Activated naive CD4-positive, alpha-beta T cell treated with anti-CD3 and anti-CD28 coated beads, Interleukin-2, amount 10 ng/mL, durations not matched to agents 7 days and 5 days (primary cell): ENCODE results near the gene ANHX.
"Not testable (repeated sequence)": the region's sequence is repeated elsewhere in the genome, so short reads cannot be mapped to it uniquely, and the experiment has no call there.

ENCODE experiments used
- CTCF ChIA-PET: fragments of 350-600 bp; sonication (Branson Sonifier 250); formaldehyde crosslinking; loops from one replicate; lab custom pipeline; 2021; ENCODE audit warnings: antibody characterized with exemption; lab: Charles Lee
- DNase-seq: peaks from one replicate; pipeline ENCODE4 v3.0.0-alpha.2; 2020
- H3K27ac Mint-ChIP-seq: one replicate; pipeline ENCODE4 v1.8.0; 2021; ENCODE audit warnings: mild to moderate bottlenecking, moderate library complexity, mixed read lengths
- H3K27me3 Mint-ChIP-seq: one replicate; pipeline ENCODE4 v1.8.0; 2021; ENCODE audit warnings: mild to moderate bottlenecking, mixed read lengths
- H3K36me3 Mint-ChIP-seq: one replicate; pipeline ENCODE4 v1.8.0; 2021; ENCODE audit warnings: mixed read lengths
- H3K4me1 Mint-ChIP-seq: one replicate; pipeline ENCODE4 v1.8.0; 2021; ENCODE audit warnings: mixed read lengths
- H3K4me3 Mint-ChIP-seq: one replicate; pipeline ENCODE4 v1.8.0; 2021; ENCODE audit warnings: mild to moderate bottlenecking, moderate library complexity, mixed read lengths
- H3K9me3 Mint-ChIP-seq: one replicate; pipeline ENCODE4 v1.8.0; 2021; ENCODE audit warnings: mixed read lengths

The ANHX gene

GRCh38 chr12:133235401-133236112 lies at the start of gene ANHX:
Gene ANHX, minus strand, starts transcription at chr12:133235877. Its CDS starts 1,521 bp downstream, at chr12:133234356.
- peaks cover 53% of the 10 kb centered on the region for H3K9me3 Mint-ChIP-seq
- H3K27me3 Mint-ChIP-seq = no peaks in the 10 kb centered on the region
- CTCF ChIA-PET = no interaction called here
- H3K36me3 Mint-ChIP-seq = no peaks in the 10 kb centered on the region
- no peak for DNase-seq
- no peak within 1 kb of the TSS for H3K4me3 Mint-ChIP-seq
- no peak within 1 kb of the TSS for H3K27ac Mint-ChIP-seq
- no peaks in the 10 kb centered on the region for H3K4me1 Mint-ChIP-seq

- H3K9me3 Mint-ChIP-seq, H3K4me3 Mint-ChIP-seq, H3K36me3 Mint-ChIP-seq, H3K27ac Mint-ChIP-seq, CTCF ChIA-PET, H3K4me1 Mint-ChIP-seq, DNase-seq, H3K27me3 Mint-ChIP-seq: not testable (repeated sequence)
These were observed 29.0 kb upstream of the ANHX start for GRCh38 chr12:133264668-133265067.

DNA sequence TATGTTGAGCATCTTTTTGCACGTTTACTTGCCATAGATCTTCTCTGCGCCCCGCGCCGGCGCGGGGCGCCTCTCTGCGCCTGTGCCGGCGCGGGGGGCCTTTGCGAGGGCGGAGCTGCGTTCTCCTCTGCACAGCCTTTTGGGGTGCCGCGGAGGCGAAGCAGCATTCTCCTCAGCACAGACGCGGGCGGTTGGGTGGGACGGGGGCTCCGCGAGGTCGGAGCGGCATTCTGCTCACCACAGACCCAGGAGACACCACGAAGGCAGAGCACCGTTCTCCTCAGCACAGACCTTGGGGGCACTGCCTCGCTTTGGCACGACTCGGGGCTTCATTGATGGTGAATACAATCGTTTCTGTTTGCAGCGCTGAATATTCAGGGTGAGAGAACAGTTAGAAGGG lies 28.5 kb upstream of the ANHX start:
- Mint-ChIP-seq H3K27me3 (no peaks in the 10 kb centered on the region), H3K27ac (no peak overlapping the region), H3K9me3 (peaks cover 2% of the 10 kb centered on the region), H3K4me3 (no peak overlapping the region), H3K36me3 (no peaks in the 10 kb centered on the region), H3K4me1 (no peaks in the 10 kb centered on the region)
- CTCF ChIA-PET = no interaction called here
- no peak for DNase-seq

- no peak for DNase-seq
- H3K4me3 Mint-ChIP-seq = no peak overlapping the region
- no peaks in the 10 kb centered on the region for H3K4me1 Mint-ChIP-seq
- H3K9me3 Mint-ChIP-seq = peaks cover 33% of the 10 kb centered on the region
- no peaks in the 10 kb centered on the region for H3K27me3 Mint-ChIP-seq
- H3K36me3 Mint-ChIP-seq = no peaks in the 10 kb centered on the region
- no peak overlapping the region for H3K27ac Mint-ChIP-seq
- CTCF ChIA-PET = no interaction called here
These were observed 20.6 kb upstream of the ANHX start for GRCh38 chr12:133256321-133256720.

GRCh38 chr12:133255833-133256232 lies 20.2 kb upstream of the ANHX start:
- H3K27me3 Mint-ChIP-seq, CTCF ChIA-PET, H3K27ac Mint-ChIP-seq: not testable (repeated sequence)

GRCh38 chr12:133251732-133252131 lies 16.1 kb upstream of the ANHX start:
- DNase-seq = no peak
- H3K27me3 Mint-ChIP-seq = no peaks in the 10 kb centered on the region

More at GRCh38 chr12:133255833-133256232, 20.2 kb upstream of the ANHX start:
- not testable (repeated sequence) for H3K4me3 Mint-ChIP-seq, H3K4me1 Mint-ChIP-seq, DNase-seq, H3K36me3 Mint-ChIP-seq
- H3K9me3 Mint-ChIP-seq = peaks cover 34% of the 10 kb centered on the region

DNA sequence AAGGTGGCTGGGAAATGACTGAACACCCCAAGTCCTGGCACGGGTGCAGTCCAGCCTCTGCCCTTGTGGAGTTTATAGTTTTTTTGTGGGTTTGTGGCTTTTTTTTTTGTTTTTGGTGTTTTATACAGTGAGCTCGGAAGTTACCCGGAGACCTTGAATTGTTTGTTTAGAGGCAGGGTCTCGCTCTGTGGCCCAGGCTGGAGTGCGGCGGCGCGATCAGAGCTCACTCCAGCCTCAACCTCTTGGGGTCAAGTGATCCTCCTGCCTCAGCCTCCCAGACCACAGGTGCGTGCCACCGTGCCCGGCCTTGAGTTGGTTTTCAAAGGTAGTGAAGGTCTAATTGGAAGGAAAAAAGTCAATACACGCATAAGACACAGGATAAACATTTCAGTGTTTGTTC lies 879 bp upstream of the ANHX start:
- Mint-ChIP-seq H3K27me3 (no peaks in the 10 kb centered on the region), H3K36me3 (no peaks in the 10 kb centered on the region), H3K4me1 (no peaks in the 10 kb centered on the region), H3K9me3 (peaks cover 51% of the 10 kb centered on the region), H3K4me3 (no peak overlapping the region), H3K27ac (no peak overlapping the region)
- no peak for DNase-seq
- CTCF ChIA-PET = no interaction called here

More at GRCh38 chr12:133251732-133252131, 16.1 kb upstream of the ANHX start:
- Mint-ChIP-seq H3K27ac (no peak overlapping the region), H3K9me3 (peaks cover 46% of the 10 kb centered on the region), H3K36me3 (no peaks in the 10 kb centered on the region), H3K4me1 (no peaks in the 10 kb centered on the region), H3K4me3 (no peak overlapping the region)
- CTCF ChIA-PET = no interaction called here

DNA sequence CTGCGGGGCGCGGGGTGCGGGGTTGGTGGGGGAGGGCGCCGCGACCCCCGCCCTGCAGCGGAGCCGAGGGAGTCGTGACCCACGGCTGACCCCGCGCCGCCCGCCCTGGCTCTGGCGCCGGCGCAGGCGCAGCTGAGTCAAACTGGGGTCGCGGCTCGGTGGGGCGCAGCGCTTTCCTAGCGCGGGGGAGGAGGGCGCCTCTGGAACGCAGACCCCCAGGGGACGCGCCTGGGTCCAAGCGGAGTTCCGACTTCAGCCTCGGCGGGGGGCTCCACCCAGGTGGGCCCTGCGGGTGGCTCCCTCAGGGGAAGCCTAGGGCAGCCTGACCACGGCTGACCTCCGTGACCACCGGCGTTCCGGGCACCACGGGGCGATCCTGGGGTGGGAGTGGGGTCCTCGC lies 467 bp upstream of the ANHX start:
- Mint-ChIP-seq H3K9me3 (peaks cover 51% of the 10 kb centered on the region), H3K27ac (no peak overlapping the region), H3K36me3 (no peaks in the 10 kb centered on the region), H3K4me3 (no peak overlapping the region), H3K27me3 (no peaks in the 10 kb centered on the region), H3K4me1 (no peaks in the 10 kb centered on the region)
- no peak for DNase-seq
- CTCF ChIA-PET = no interaction called here

GRCh38 chr12:133234971-133235370 lies 706 bp downstream of the ANHX start:
- CTCF ChIA-PET = no interaction called here
- Mint-ChIP-seq H3K4me1 (no peaks in the 10 kb centered on the region), H3K36me3 (no peaks in the 10 kb centered on the region), H3K4me3 (no peak overlapping the region), H3K27ac (no peak overlapping the region), H3K27me3 (no peaks in the 10 kb centered on the region), H3K9me3 (peaks cover 53% of the 10 kb centered on the region)
- DNase-seq = no peak

- Mint-ChIP-seq H3K9me3 (peaks cover 53% of the 10 kb centered on the region), H3K4me3 (no peak overlapping the region), H3K36me3 (no peaks in the 10 kb centered on the region), H3K27ac (no peak overlapping the region), H3K27me3 (no peaks in the 10 kb centered on the region), H3K4me1 (no peaks in the 10 kb centered on the region)
- CTCF ChIA-PET = no interaction called here
- no peak for DNase-seq
These were observed 1.6 kb downstream of the ANHX start for GRCh38 chr12:133233993-133234564.

DNA sequence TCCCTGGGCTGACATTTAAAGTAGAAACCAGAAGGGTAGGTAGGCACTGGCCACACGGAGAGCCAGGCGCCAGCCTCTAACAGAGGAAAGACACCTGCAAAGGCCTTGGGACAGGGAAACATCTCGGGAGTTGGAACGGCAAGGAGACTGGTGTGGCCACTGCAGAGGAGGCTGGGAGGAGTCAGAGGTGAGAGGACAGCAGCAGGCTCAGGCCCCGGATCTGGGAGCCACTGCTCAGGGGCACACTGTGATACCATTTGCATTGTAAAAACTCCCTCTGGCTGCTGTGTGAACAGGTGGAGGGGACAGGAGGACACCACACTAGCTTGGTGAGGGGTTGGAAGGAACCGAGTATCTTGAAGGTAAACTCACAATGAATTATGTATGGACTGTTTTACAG lies 2.7 kb downstream of the ANHX start:
- Mint-ChIP-seq H3K9me3 (peaks cover 63% of the 10 kb centered on the region), H3K27ac (no peak overlapping the region), H3K36me3 (no peaks in the 10 kb centered on the region), H3K4me1 (no peaks in the 10 kb centered on the region), H3K4me3 (no peak overlapping the region), H3K27me3 (no peaks in the 10 kb centered on the region)
- CTCF ChIA-PET = no interaction called here
- DNase-seq = no peak

DNA sequence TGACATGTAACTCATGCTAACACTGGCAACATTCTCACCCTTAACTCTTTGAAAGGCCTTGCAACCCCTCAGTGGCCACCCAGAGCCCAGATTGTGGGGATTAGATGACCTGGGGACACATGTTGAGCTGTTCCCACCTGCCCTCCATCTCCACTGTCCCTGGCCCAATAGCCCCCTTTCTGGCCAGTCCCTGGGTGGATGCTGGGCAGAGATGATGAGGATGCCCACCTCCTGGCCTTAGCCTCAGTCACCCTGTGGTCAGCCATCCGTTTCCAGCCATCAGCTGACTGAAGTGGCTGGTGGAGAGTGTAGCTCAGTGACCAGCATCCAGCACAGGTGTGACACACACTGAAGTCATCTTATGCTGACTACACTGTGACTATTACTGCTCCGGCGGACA lies 4.7 kb downstream of the ANHX start:
- no peak overlapping the region for H3K4me3 Mint-ChIP-seq
- DNase-seq = no peak
- H3K27ac Mint-ChIP-seq = no peak overlapping the region
- CTCF ChIA-PET = no interaction called here
- H3K27me3 Mint-ChIP-seq = no peaks in the 10 kb centered on the region
- peaks cover 67% of the 10 kb centered on the region for H3K9me3 Mint-ChIP-seq
- H3K36me3 Mint-ChIP-seq = no peaks in the 10 kb centered on the region
- no peaks in the 10 kb centered on the region for H3K4me1 Mint-ChIP-seq

DNA sequence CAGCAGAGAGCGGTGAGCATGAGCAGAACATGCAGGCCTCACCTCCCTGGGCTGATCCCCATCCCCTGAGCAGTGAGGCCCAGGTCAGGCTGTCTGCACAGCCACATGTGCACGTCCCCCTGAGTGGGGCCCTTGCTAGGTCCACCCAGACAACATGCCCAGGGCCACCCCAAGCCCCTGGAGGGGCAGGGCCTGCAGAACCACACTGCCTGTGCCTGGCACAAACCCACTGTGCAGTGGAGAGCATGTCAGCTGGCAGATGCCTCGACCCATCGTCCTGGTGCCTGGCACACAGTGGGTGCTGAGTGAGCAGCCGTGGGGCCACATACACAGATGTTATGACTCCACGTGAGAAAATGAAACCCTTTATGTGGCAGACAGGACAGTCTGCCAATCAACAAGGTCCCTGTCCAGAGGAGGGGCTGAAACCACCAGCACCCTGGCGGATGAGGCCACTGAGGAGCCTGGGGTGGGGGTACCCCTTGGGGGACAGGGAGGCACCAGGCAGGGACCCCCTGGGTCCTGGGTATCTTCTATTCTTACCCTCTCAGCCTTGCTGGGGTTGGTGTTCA lies 8.3 kb downstream of the ANHX start:
- Mint-ChIP-seq H3K4me3 (no peak overlapping the region), H3K4me1 (no peaks in the 10 kb centered on the region), H3K27me3 (no peaks in the 10 kb centered on the region), H3K27ac (no peak overlapping the region), H3K36me3 (no peaks in the 10 kb centered on the region), H3K9me3 (peaks cover 65% of the 10 kb centered on the region)
- no peak for DNase-seq
- CTCF ChIA-PET = no interaction called here

DNA sequence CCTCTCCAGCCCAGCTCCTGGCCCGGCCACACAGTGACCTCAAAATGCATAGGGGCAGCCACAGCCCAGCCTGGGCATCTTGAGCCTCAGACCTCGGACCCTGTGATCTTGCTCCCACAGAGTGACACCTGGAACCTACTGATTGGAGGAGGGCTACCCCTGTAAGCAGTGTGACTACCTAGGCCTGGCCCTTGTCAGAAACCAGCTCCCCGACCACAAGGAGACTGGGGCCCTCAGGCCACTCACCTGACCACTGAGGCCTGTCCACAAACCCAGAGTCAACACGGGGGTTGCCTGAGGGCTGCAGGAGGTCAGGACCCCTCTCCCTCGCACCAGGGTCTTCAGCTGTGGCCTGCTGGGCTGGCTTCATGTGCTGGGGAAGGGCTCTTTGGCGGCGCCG lies 9.0 kb downstream of the ANHX start:
- Mint-ChIP-seq H3K27ac (no peak overlapping the region), H3K36me3 (no peaks in the 10 kb centered on the region), H3K9me3 (peaks cover 66% of the 10 kb centered on the region), H3K4me1 (no peaks in the 10 kb centered on the region), H3K4me3 (no peak overlapping the region), H3K27me3 (no peaks in the 10 kb centered on the region)
- DNase-seq = no peak
- CTCF ChIA-PET = no interaction called here

DNA sequence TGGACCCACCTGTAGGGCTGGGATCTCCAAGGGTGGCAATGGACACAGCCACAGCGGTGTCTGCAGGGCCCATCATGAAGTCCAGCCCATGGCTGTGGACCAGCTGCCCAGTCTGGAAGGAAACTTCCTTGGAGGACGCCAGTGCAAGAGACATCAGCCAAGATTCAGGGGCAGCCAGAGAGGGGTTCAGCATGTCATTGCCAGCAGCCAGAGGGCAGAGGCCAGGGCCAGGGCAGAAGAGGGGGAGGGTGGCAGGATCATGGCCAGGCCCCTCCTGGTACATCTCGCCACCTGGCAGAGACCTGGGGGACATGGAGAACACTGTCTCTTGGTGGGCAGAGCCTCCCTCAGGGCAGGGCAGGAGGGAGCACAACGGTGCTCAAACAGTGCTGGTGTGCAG lies 10.2 kb downstream of the ANHX start:
- H3K27me3 Mint-ChIP-seq = no peaks in the 10 kb centered on the region
- CTCF ChIA-PET = interaction anchor here (0.5 kb wide), 1 partner anchor 94 kb away, joined by 4 read pairs; no protein-coding TSS in a partner anchor
- H3K27ac Mint-ChIP-seq = no peak overlapping the region
- H3K4me3 Mint-ChIP-seq = no peak overlapping the region
- no peaks in the 10 kb centered on the region for H3K36me3 Mint-ChIP-seq
- no peaks in the 10 kb centered on the region for H3K4me1 Mint-ChIP-seq
- H3K9me3 Mint-ChIP-seq = peaks cover 63% of the 10 kb centered on the region
- no peak for DNase-seq
